HG02973 (cell line): ENCODE results near the gene ZNF385B.

ENCODE experiments used
- ATAC-seq: cut with Tn5 transposase; IDR thresholded peaks from one replicate; pipeline ENCODE4 v1.9.1; 2021; ENCODE audit warnings: moderate library complexity; ENCODE audit not compliant: unreplicated experiment

Gene ZNF385B

GRCh38 chr2:179422037-179422643 lies 439.3 kb downstream of the ZNF385B start:
- ATAC-seq, result peak; percentile 89

GRCh38 chr2:179417436-179417949 lies 443.9 kb downstream of the ZNF385B start:
- no peak for ATAC-seq

- ATAC-seq, result no peak
Measured at GRCh38 chr2:179412112-179412511, 449.3 kb downstream of the ZNF385B start.

GRCh38 chr2:179410552-179411356 lies 450.7 kb downstream of the ZNF385B start:
- ATAC-seq, result peak; percentile 80

GRCh38 chr2:179403624-179404023 lies 457.8 kb downstream of the ZNF385B start:
- ATAC-seq, result no peak

- ATAC-seq, result no peak
Measured at GRCh38 chr2:179393481-179393880, 467.9 kb downstream of the ZNF385B start.
